Measurements from ENCODE around the gene GAS6.

GRCh38 chr13:113798200-113798811 is 65.6 kb downstream of the GAS6 start:
- TF ChIP-seq CTCF (conservative IDR thresholded peaks at IDR 0.05; ENCODE audit: low read depth, low read length): no peak
- no peak for TF ChIP-seq EZH2 (IDR thresholded peaks at IDR 0.05; ENCODE audit: low read length, unreplicated experiment)
- TF ChIP-seq EZH2phosphoT487 (IDR thresholded peaks at IDR 0.05; ENCODE audit: borderline replicate concordance, low read length): no peak
